Peyer's patch (tissue), 4 donors: Measurements from ENCODE around the gene LIN37.

ENCODE experiments used
- POLR2A ChIP-seq, 2 donors: fragments of 450-650 bp; IDR thresholded peaks; one replicate each; pipeline ENCODE4 v1.5.1; 2017; ENCODE audit warnings: antibody characterized with exemption in 2 of 2, mild to moderate bottlenecking in 2 of 2, moderate library complexity in 2 of 2
- TF ChIP-seq, protein P1 (sequence below), 6 experiments: fragments of 450-650 bp in 4 of 6; fragments of 200-600 bp in 2 of 6; sonication (generic) in 1 of 6; IDR thresholded peaks; one replicate each; pipeline ENCODE4 v1.5.1; 2017 to 2019; ENCODE audit warnings: antibody characterized with exemption in 6 of 6, mild to moderate bottlenecking in 3 of 6, moderate library complexity in 1 of 6

DNA sequence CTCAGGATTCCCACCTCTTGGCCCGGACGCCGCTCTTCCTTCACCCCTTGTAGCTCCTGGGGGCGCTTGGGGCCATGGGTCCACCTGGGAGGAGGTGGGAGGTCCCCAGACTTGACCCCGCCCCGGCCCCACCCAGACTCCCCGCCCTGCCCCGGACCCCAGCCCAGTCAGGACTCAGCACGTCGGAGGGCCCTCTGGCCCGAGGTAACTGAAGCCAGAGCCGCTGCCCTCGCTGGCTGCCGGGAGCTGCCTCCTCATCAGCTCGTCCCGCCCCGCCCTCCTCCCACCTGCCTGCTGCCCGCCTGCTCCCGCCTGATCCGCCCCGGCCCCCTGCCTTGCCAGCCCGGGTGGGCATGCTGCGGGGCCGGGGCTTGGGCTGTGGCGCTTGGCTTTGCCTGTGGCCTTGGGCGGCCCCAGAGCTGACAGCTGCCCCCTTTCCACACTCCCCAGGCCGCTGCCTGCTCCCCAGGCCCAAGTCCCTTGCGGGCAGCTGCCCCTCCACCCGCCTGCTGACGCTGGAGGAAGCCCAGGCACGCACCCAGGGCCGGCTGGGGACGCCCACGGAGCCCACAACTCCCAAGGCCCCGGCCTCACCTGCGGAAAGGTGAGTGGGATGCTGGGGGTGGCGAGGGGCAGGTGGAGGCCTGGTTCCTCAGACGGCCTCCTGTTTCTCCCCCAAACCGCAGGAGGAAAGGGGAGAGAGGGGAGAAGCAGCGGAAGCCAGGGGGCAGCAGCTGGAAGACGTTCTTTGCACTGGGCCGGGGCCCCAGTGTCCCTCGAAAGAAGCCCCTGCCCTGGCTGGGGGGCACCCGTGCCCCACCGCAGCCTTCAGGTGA lies 36.3 kb downstream of the LIN37 start:
- no peak for TF ChIP-seq POLR2A (IDR thresholded peaks at IDR 0.05)
- TF ChIP-seq, protein P1, sequence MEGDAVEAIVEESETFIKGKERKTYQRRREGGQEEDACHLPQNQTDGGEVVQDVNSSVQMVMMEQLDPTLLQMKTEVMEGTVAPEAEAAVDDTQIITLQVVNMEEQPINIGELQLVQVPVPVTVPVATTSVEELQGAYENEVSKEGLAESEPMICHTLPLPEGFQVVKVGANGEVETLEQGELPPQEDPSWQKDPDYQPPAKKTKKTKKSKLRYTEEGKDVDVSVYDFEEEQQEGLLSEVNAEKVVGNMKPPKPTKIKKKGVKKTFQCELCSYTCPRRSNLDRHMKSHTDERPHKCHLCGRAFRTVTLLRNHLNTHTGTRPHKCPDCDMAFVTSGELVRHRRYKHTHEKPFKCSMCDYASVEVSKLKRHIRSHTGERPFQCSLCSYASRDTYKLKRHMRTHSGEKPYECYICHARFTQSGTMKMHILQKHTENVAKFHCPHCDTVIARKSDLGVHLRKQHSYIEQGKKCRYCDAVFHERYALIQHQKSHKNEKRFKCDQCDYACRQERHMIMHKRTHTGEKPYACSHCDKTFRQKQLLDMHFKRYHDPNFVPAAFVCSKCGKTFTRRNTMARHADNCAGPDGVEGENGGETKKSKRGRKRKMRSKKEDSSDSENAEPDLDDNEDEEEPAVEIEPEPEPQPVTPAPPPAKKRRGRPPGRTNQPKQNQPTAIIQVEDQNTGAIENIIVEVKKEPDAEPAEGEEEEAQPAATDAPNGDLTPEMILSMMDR (IDR thresholded peaks at IDR 0.05) = no peak
